Measurements from ENCODE around the gene TUBGCP4.

GRCh38 chr15:43360821-43361220 is 10.1 kb upstream of the TUBGCP4 start:
- TF ChIP-seq EZH2phosphoT487 (IDR thresholded peaks at IDR 0.05; ENCODE audit: borderline replicate concordance, low read depth), result no peak
- no peak for TF ChIP-seq EP300 (IDR thresholded peaks at IDR 0.05; ENCODE audit: borderline replicate concordance in 1 of 2, low read depth in 1 of 2, low read length in 1 of 2)
- TF ChIP-seq SMC3 (IDR thresholded peaks at IDR 0.05; ENCODE audit: low read depth, low read length), result no peak
- TF ChIP-seq CTCF (IDR thresholded peaks at IDR 0.05), result no peak
- TF ChIP-seq CHD2 (IDR thresholded peaks at IDR 0.05; ENCODE audit: low read length, partially characterized antibody), result no peak
- TF ChIP-seq MXI1 (IDR thresholded peaks at IDR 0.05; ENCODE audit: low read depth, low read length), result no peak
- no peak for TF ChIP-seq USF2 (IDR thresholded peaks at IDR 0.05; ENCODE audit: borderline replicate concordance, low read depth, low read length)
- TF ChIP-seq FOXM1 (IDR thresholded peaks at IDR 0.05; ENCODE audit: low read depth), result no peak
- TF ChIP-seq POLR2AphosphoS5 (IDR thresholded peaks at IDR 0.05; ENCODE audit: low read depth, low read length), result no peak
- TF ChIP-seq YY1 (IDR thresholded peaks at IDR 0.05; ENCODE audit: low read depth), result no peak
- no peak for TF ChIP-seq REST (IDR thresholded peaks at IDR 0.05; ENCODE audit: low read depth, low read length)
